Epithelial cell of proximal tubule (primary cell): ENCODE data around the gene ZNF184. TPM values are rescaled to one million over a fixed set of nuclear protein-coding genes. Genes with fewer than 3 reads are reported as not detected.

Experiments
- DNase-seq: peaks from one replicate; pipeline ENCODE4 v3.0.0-alpha.2; 2011; ENCODE audit warnings: low read depth
- H3K4me3 ChIP-seq: 2 replicates; pipeline ENCODE4 v1.5.1; 2011; ENCODE audit warnings: low read depth, mild to moderate bottlenecking, low read length
- CTCF ChIP-seq: conservative IDR thresholded peaks from 2 replicates; pipeline ENCODE4 v1.5.1; 2012; ENCODE audit warnings: low read depth, mild to moderate bottlenecking, low read length
- total RNA-seq: library from RNA; depleted of rRNA; stranded (reverse); fragments of >200 nt; gene quantifications from 2 replicates; pipeline ENCODE4 v1.2.3, GENCODE V29; 2015

ZNF184 gene
- total RNA-seq, 1 donor from 2014 or later, result 3.7 TPM

- no peak overlapping the region for H3K4me3 ChIP-seq
- no peak for TF ChIP-seq CTCF
- no peak for DNase-seq
Observed at GRCh38 chr6:27400877-27401642, 71.8 kb downstream of the ZNF184 start.

Other genes starting within 250 kb of the ZNF184 start
- gene PRSS16, start 225.4 kb downstream of the ZNF184 start, total RNA-seq, result 1.0 and 2.8 TPM in 2 replicates
- gene POM121L2, start 160.8 kb downstream of the ZNF184 start, total RNA-seq, result not detected in 2 replicates
- gene ZNF391, start 84.3 kb downstream of the ZNF184 start, total RNA-seq, result 1.2 and 1.4 TPM in 2 replicates